CD8-positive, alpha-beta memory T cell (primary cell): ENCODE measurements around the gene IL15. TPM values are rescaled to one million over a fixed set of nuclear protein-coding genes. Genes with fewer than 3 reads are reported as not detected.
"Not testable (repeated sequence)": the region's sequence is repeated elsewhere in the genome, so short reads cannot be mapped to it uniquely, and the experiment has no call there.

ENCODE experiments used
- CTCF ChIA-PET: fragments of 350-600 bp; sonication (Branson Sonifier 250); formaldehyde crosslinking; loops from one replicate; lab custom pipeline; 2021; ENCODE audit warnings: antibody characterized with exemption; lab: Charles Lee
- POLR2A ChIA-PET: fragments of 350-600 bp; sonication (Branson Sonifier 250); formaldehyde crosslinking; loops from one replicate; lab custom pipeline; 2021; ENCODE audit warnings: antibody characterized with exemption; lab: Charles Lee
- DNase-seq, 5 donors: peaks; one replicate each; pipeline versions ENCODE4 v3.0.0 to v3.0.0-alpha.2; 2020 to 2022; ENCODE audit warnings: mixed read lengths in 1 of 5
- H3K27ac ChIP-seq: one replicate; pipeline ENCODE4 v1.7.0; 2013; ENCODE audit warnings: low read depth, mild to moderate bottlenecking, low read length, moderate library complexity
- H3K27me3 ChIP-seq: 2 replicates; pipeline ENCODE4 v1.7.0; 2013; ENCODE audit warnings: low read length, mild to moderate bottlenecking; ENCODE audit not compliant: insufficient read depth, poor library complexity, severe bottlenecking
- H3K36me3 ChIP-seq: 2 replicates; pipeline ENCODE4 v1.7.0; 2013; ENCODE audit warnings: mild to moderate bottlenecking, low read length, moderate library complexity; ENCODE audit not compliant: insufficient read depth
- H3K4me1 ChIP-seq: 2 replicates; pipeline ENCODE4 v1.7.0; 2013; ENCODE audit warnings: mild to moderate bottlenecking, low read length, moderate library complexity; ENCODE audit not compliant: insufficient read depth
- H3K4me3 ChIP-seq: 2 replicates; pipeline ENCODE4 v1.7.0; 2013; ENCODE audit warnings: mild to moderate bottlenecking, low read length
- H3K9me3 ChIP-seq: 2 replicates; pipeline ENCODE4 v1.7.0; 2013; ENCODE audit warnings: mild to moderate bottlenecking, low read length
- H3K27ac Mint-ChIP-seq, 8 donors: one replicate each; pipeline ENCODE4 v1.8.0; 2020 to 2021; ENCODE audit warnings: mixed read lengths in 8 of 8, mild to moderate bottlenecking in 6 of 8, inconsistent platforms in 3 of 8, moderate library complexity in 3 of 8
- H3K27me3 Mint-ChIP-seq, 2 donors: one replicate each; pipeline ENCODE4 v1.8.0; 2020 to 2021; ENCODE audit warnings: mixed read lengths in 2 of 2, mild to moderate bottlenecking in 1 of 2, moderate library complexity in 1 of 2
- H3K36me3 Mint-ChIP-seq, 3 donors: one replicate each; pipeline ENCODE4 v1.8.0; 2020 to 2021; ENCODE audit warnings: mixed read lengths in 3 of 3, inconsistent platforms in 1 of 3, mild to moderate bottlenecking in 1 of 3
- H3K4me1 Mint-ChIP-seq, 3 donors: one replicate each; pipeline ENCODE4 v1.8.0; 2020 to 2021; ENCODE audit warnings: mixed read lengths in 3 of 3, inconsistent platforms in 1 of 3, mild to moderate bottlenecking in 1 of 3
- H3K4me3 Mint-ChIP-seq, 7 donors: one replicate each; pipeline ENCODE4 v1.8.0; 2020 to 2021; ENCODE audit warnings: mixed read lengths in 7 of 7, mild to moderate bottlenecking in 6 of 7, moderate library complexity in 4 of 7, inconsistent platforms in 2 of 7
- H3K9me3 Mint-ChIP-seq, 5 donors: one replicate each; pipeline ENCODE4 v1.8.0; 2020 to 2022; ENCODE audit warnings: mixed read lengths in 5 of 5, mild to moderate bottlenecking in 3 of 5, moderate library complexity in 2 of 5, inconsistent platforms in 1 of 5
- polyA plus RNA-seq: library from polyadenylated mRNA; unstranded; fragments of 300-500 nt; fragmentation: Illumina TruSeq; gene quantifications from one replicate; pipeline ENCODE4 v1.2.3, GENCODE V29; 2021
- total RNA-seq, 2 experiments: library from RNA; stranded (reverse); gene quantifications; one replicate each; pipeline ENCODE4 v1.2.3, GENCODE V29; 2021

Gene IL15
- total and polyA plus RNA-seq, 3 experiments from 2014 or later, result 0.70 to 3.8 (median 1.0) TPM

- Mint-ChIP-seq H3K27me3 (peaks cover 5 to 9% of the 10 kb centered on the region in 2 donors), H3K9me3 (no peaks in the 10 kb centered on the region), H3K4me1 (no peaks in the 10 kb centered on the region), H3K36me3 (peaks cover 0 to 5% (median 0%) of the 10 kb centered on the region in 3 donors), H3K27ac (no peak overlapping the region), H3K4me3 (no peak overlapping the region)
- Histone ChIP-seq H3K4me3 (no peak overlapping the region), H3K9me3 (no peaks in the 10 kb centered on the region), H3K27me3 (no peaks in the 10 kb centered on the region), H3K27ac (no peak overlapping the region), H3K36me3 (no peaks in the 10 kb centered on the region), H3K4me1 (no peaks in the 10 kb centered on the region)
- no peak for DNase-seq
- ChIA-PET CTCF (no interaction called here), POLR2A (no interaction called here)
Observed at GRCh38 chr4:141614878-141615586, 21.4 kb upstream of the IL15 start.

GRCh38 chr4:141615587-141615918, 20.8 kb upstream of the IL15 start:
- H3K27ac Mint-ChIP-seq, H3K4me3 Mint-ChIP-seq, H3K4me3 ChIP-seq, H3K9me3 ChIP-seq, H3K27me3 Mint-ChIP-seq, H3K36me3 Mint-ChIP-seq, H3K27ac ChIP-seq, CTCF ChIA-PET, H3K4me1 ChIP-seq, POLR2A ChIA-PET, H3K4me1 Mint-ChIP-seq, DNase-seq, H3K36me3 ChIP-seq, H3K9me3 Mint-ChIP-seq, H3K27me3 ChIP-seq: not testable (repeated sequence)

GRCh38 chr4:141620715-141621114, 15.7 kb upstream of the IL15 start:
- H3K4me3 ChIP-seq, result no peak overlapping the region
- Mint-ChIP-seq H3K27ac (no peak overlapping the region), H3K36me3 (peaks cover 0 to 5% (median 2%) of the 10 kb centered on the region in 3 donors), H3K4me1 (no peaks in the 10 kb centered on the region), H3K4me3 (no peak overlapping the region), H3K27me3 (peaks cover 5 to 9% of the 10 kb centered on the region in 2 donors), H3K9me3 (no peaks in the 10 kb centered on the region)
- H3K27me3 ChIP-seq, result no peaks in the 10 kb centered on the region
- no peak for DNase-seq
- H3K27ac ChIP-seq, result no peak overlapping the region
- ChIA-PET CTCF (no interaction called here), POLR2A (no interaction called here)
- no peaks in the 10 kb centered on the region for H3K36me3 ChIP-seq
- H3K4me1 ChIP-seq, result no peaks in the 10 kb centered on the region
- no peaks in the 10 kb centered on the region for H3K9me3 ChIP-seq

GRCh38 chr4:141625023-141625422, 11.4 kb upstream of the IL15 start:
- Mint-ChIP-seq H3K4me1 (no peaks in the 10 kb centered on the region), H3K4me3 (no peak overlapping the region), H3K27ac (no peak overlapping the region), H3K9me3 (no peaks in the 10 kb centered on the region), H3K36me3 (peaks cover 0 to 2% (median 0%) of the 10 kb centered on the region in 3 donors), H3K27me3 (peaks cover 2 to 4% of the 10 kb centered on the region in 2 donors)
- Histone ChIP-seq H3K36me3 (no peaks in the 10 kb centered on the region), H3K27ac (no peak overlapping the region), H3K4me1 (no peaks in the 10 kb centered on the region), H3K27me3 (no peaks in the 10 kb centered on the region), H3K9me3 (no peaks in the 10 kb centered on the region), H3K4me3 (no peak overlapping the region)
- CTCF ChIA-PET, result no interaction called here
- POLR2A ChIA-PET, result no interaction called here
- DNase-seq, result no peak

GRCh38 chr4:141630854-141631253, 5.5 kb upstream of the IL15 start:
- H3K4me3 Mint-ChIP-seq, result no peak overlapping the region
- H3K9me3 Mint-ChIP-seq, result no peaks in the 10 kb centered on the region
- Histone ChIP-seq H3K9me3 (no peaks in the 10 kb centered on the region), H3K36me3 (no peaks in the 10 kb centered on the region), H3K27ac (no peak overlapping the region), H3K4me1 (no peaks in the 10 kb centered on the region), H3K27me3 (no peaks in the 10 kb centered on the region), H3K4me3 (no peak overlapping the region)
- peaks cover 3% of the 10 kb centered on the region in 2 donors for H3K27me3 Mint-ChIP-seq
- H3K36me3 Mint-ChIP-seq, result peaks cover 0 to under 1% (median 0%) of the 10 kb centered on the region in 3 donors
- no peak for DNase-seq
- ChIA-PET CTCF (no interaction called here), POLR2A (no interaction called here)
- peaks cover 3% of the 10 kb centered on the region in 3 donors for H3K4me1 Mint-ChIP-seq
- no peak overlapping the region for H3K27ac Mint-ChIP-seq

GRCh38 chr4:141635736-141636081, 674 bp upstream of the IL15 start:
- H3K27me3 ChIP-seq, result no peaks in the 10 kb centered on the region
- H3K4me1 Mint-ChIP-seq, result peaks cover 26 to 38% (median 37%) of the 10 kb centered on the region in 3 donors
- H3K9me3 Mint-ChIP-seq, result no peaks in the 10 kb centered on the region
- peaks cover 0 to 5% of the 10 kb centered on the region in 2 donors for H3K27me3 Mint-ChIP-seq
- H3K36me3 ChIP-seq, result no peaks in the 10 kb centered on the region
- no peak overlapping the region for H3K27ac ChIP-seq
- peak overlapping the region; percentile 77 for H3K4me3 ChIP-seq
- H3K27ac Mint-ChIP-seq, result peak overlapping the region in 6 of 8 donors; percentile 36 to 90 (median 60)
- peaks cover 0 to 8% (median 0%) of the 10 kb centered on the region in 3 donors for H3K36me3 Mint-ChIP-seq
- H3K9me3 ChIP-seq, result no peaks in the 10 kb centered on the region
- peak overlapping the region; percentile 96 to 100 (median 98) for H3K4me3 Mint-ChIP-seq
- ChIA-PET CTCF (no interaction called here), POLR2A (no interaction called here)
- no peak for DNase-seq
- no peaks in the 10 kb centered on the region for H3K4me1 ChIP-seq

GRCh38 chr4:141636771-141637460, 533 bp downstream of the IL15 start:
- Histone ChIP-seq H3K4me1 (no peaks in the 10 kb centered on the region), H3K27me3 (no peaks in the 10 kb centered on the region), H3K36me3 (no peaks in the 10 kb centered on the region), H3K4me3 (peak overlapping the region; percentile 77), H3K9me3 (no peaks in the 10 kb centered on the region), H3K27ac (peak overlapping the region; percentile 68)
- DNase-seq, result peak in 4 of 5 donors; percentile 1 to 52 (median 5)
- Mint-ChIP-seq H3K4me3 (peak overlapping the region; percentile 96 to 100 (median 98)), H3K36me3 (peaks cover 0 to 8% (median 0%) of the 10 kb centered on the region in 3 donors), H3K27ac (peak overlapping the region; percentile 76 to 98 (median 94)), H3K4me1 (peaks cover 26 to 40% (median 38%) of the 10 kb centered on the region in 3 donors), H3K27me3 (peaks cover 0 to 5% of the 10 kb centered on the region in 2 donors), H3K9me3 (no peaks in the 10 kb centered on the region)
- ChIA-PET CTCF (no interaction called here), POLR2A (interaction anchor here (0.7 kb wide), 1 partner anchor 351 kb away, joined by 3 read pairs; no protein-coding TSS in a partner anchor)

GRCh38 chr4:141637565-141637964, 1.2 kb downstream of the IL15 start:
- Mint-ChIP-seq H3K4me1 (peaks cover 26 to 40% (median 38%) of the 10 kb centered on the region in 3 donors), H3K27ac (peak overlapping the region in 5 of 8 donors; percentile 38 to 98 (median 92)), H3K36me3 (peaks cover 0 to 8% (median 0%) of the 10 kb centered on the region in 3 donors), H3K9me3 (no peaks in the 10 kb centered on the region), H3K27me3 (peaks cover 0 to 5% of the 10 kb centered on the region in 2 donors), H3K4me3 (peak overlapping the region; percentile 96 to 100 (median 98))
- H3K4me3 ChIP-seq, result peak overlapping the region; percentile 77
- no peaks in the 10 kb centered on the region for H3K36me3 ChIP-seq
- ChIA-PET POLR2A (no interaction called here), CTCF (interaction anchor here (2.6 kb wide), 1 partner anchor 10 kb away, joined by 7 read pairs; no protein-coding TSS in a partner anchor)
- no peaks in the 10 kb centered on the region for H3K4me1 ChIP-seq
- H3K27ac ChIP-seq, result no peak overlapping the region
- no peaks in the 10 kb centered on the region for H3K9me3 ChIP-seq
- DNase-seq, result no peak
- no peaks in the 10 kb centered on the region for H3K27me3 ChIP-seq
